HepG2 (cell line): ENCODE measurements around the gene ATP5MK. TPM values are rescaled to one million over a fixed set of nuclear protein-coding genes. Genes with fewer than 3 reads are reported as not detected.

ENCODE experiments used
- GATAD2A ChIP-seq: IDR thresholded peaks from 2 replicates; pipeline ENCODE4 v1.6.1; 2016
- JUNB ChIP-seq: sonication (generic); formaldehyde crosslinking; IDR thresholded peaks from 2 replicates; pipeline ENCODE4 v1.8.0; 2022; ENCODE audit warnings: missing genetic modification reagents, mild to moderate bottlenecking, borderline replicate concordance
- KAT7 ChIP-seq: IDR thresholded peaks from 2 replicates; pipeline ENCODE4 v1.6.1; 2018; ENCODE audit warnings: borderline replicate concordance, missing compliant biosample characterization
- NCOA2 ChIP-seq: sonication (generic); formaldehyde crosslinking; IDR thresholded peaks from 2 replicates; pipeline ENCODE4 v1.8.0; 2022; ENCODE audit warnings: inconsistent platforms
- PRDM15 ChIP-seq: sonication (generic); formaldehyde crosslinking; IDR thresholded peaks from 2 replicates; pipeline ENCODE4 v1.4.0; 2020; ENCODE audit warnings: missing genetic modification reagents
- PREB ChIP-seq: sonication (generic); formaldehyde crosslinking; IDR thresholded peaks from 2 replicates; pipeline ENCODE4 v1.4.0; 2020; ENCODE audit warnings: missing genetic modification reagents
- RELA ChIP-seq: sonication (generic); formaldehyde crosslinking; IDR thresholded peaks from 2 replicates; pipeline ENCODE4 v1.4.0; 2020; ENCODE audit warnings: missing genetic modification reagents
- RFX5 ChIP-seq: IDR thresholded peaks from 2 replicates; pipeline ENCODE4 v1.6.1; 2011; ENCODE audit warnings: low read depth, low read length, improper control_type of control experiment
- RFXANK ChIP-seq: IDR thresholded peaks from 2 replicates; pipeline ENCODE4 v1.6.1; 2016
- RXRB ChIP-seq: IDR thresholded peaks from 2 replicates; pipeline ENCODE4 v1.6.1; 2016; ENCODE audit warnings: borderline replicate concordance, missing genetic modification reagents, missing compliant biosample characterization
- SRF ChIP-seq: IDR thresholded peaks from 2 replicates; pipeline ENCODE4 v1.6.1; 2011; ENCODE audit warnings: mild to moderate bottlenecking, low read depth, low read length, moderate library complexity
- UBTF ChIP-seq: sonication (generic); formaldehyde crosslinking; IDR thresholded peaks from 2 replicates; pipeline ENCODE4 v1.4.0; 2020; ENCODE audit warnings: mild to moderate bottlenecking, missing genetic modification reagents
- ZBTB21 ChIP-seq: sonication (generic); formaldehyde crosslinking; IDR thresholded peaks from 2 replicates; pipeline ENCODE4 v1.4.0; 2020; ENCODE audit warnings: missing genetic modification reagents
- ZBTB46 ChIP-seq: sonication (generic); formaldehyde crosslinking; IDR thresholded peaks from 2 replicates; pipeline ENCODE4 v1.4.0; 2020; ENCODE audit warnings: mild to moderate bottlenecking, missing genetic modification reagents, borderline replicate concordance
- ZNF17 ChIP-seq: sonication (generic); formaldehyde crosslinking; IDR thresholded peaks from 2 replicates; pipeline ENCODE4 v1.5.0; 2020; ENCODE audit warnings: mild to moderate bottlenecking, missing genetic modification reagents
- ZNF24 ChIP-seq: fragments of 450-650 bp; IDR thresholded peaks from 2 replicates; pipeline ENCODE4 v1.6.1; 2017; ENCODE audit warnings: antibody characterized with exemption, mild to moderate bottlenecking
- ZNF501 ChIP-seq: sonication (generic); formaldehyde crosslinking; IDR thresholded peaks from 2 replicates; pipeline ENCODE4 v1.5.1; 2020; ENCODE audit warnings: mild to moderate bottlenecking, moderate library complexity, missing genetic modification reagents
- ZNF761 ChIP-seq: sonication (generic); formaldehyde crosslinking; conservative IDR thresholded peaks from 2 replicates; pipeline ENCODE4 v1.4.0; 2020; ENCODE audit warnings: mild to moderate bottlenecking, missing genetic modification reagents
- ZNF784 ChIP-seq: sonication (generic); formaldehyde crosslinking; IDR thresholded peaks from 2 replicates; pipeline ENCODE4 v1.5.1; 2020; ENCODE audit warnings: missing genetic modification reagents, mild to moderate bottlenecking, borderline replicate concordance
- polyA plus RNA-seq, 8 experiments: library from polyadenylated mRNA; depleted of rRNA in 3 of 8; stranded (reverse) in 7 of 8; unstranded in 1 of 8; fragments of >200 nt; fragmentation: Illumina TruSeq in 4 of 8; extraction: Trizol in 4 of 8; gene quantifications; 2 replicates each; pipeline versions ENCODE4 v1.2.1 to v1.2.3, GENCODE V29; 2011 to 2016; ENCODE audit warnings: low read depth in 4 of 8, missing spikeins in 1 of 8, mixed read lengths in 1 of 8; ENCODE audit not compliant: insufficient read depth in 1 of 8
- total RNA-seq, 5 experiments: library from RNA; depleted of rRNA; stranded (reverse); fragments of >200 nt; fragmentation: Illumina TruSeq; extraction: Trizol; gene quantifications; 2 replicates each; pipeline ENCODE4 v1.2.3, GENCODE V29; 2016; ENCODE audit warnings: low read depth in 1 of 5

Gene ATP5MK
- total and polyA plus RNA-seq, 2 of the 13 experiments (the other 11 are each of a cell fraction or from before 2014, with no cell fraction given), result 312 to 517 TPM

GRCh38 chr10:103367782-103368518 lies 28.3 kb downstream of the ATP5MK start, which contains the start of gene TAF5 (continued):
- TF ChIP-seq UBTF (CRISPR knock-in tag) (peak; percentile 99), ZNF784 (CRISPR knock-in tag) (peak; percentile 80; the same call in 1 of the 2 replicates), RFX5 (no peak), ZNF17 (CRISPR knock-in tag) (no peak), ZBTB21 (CRISPR knock-in tag) (peak; percentile 41; the same call in 1 of the 2 replicates), PRDM15 (CRISPR knock-in tag) (no peak), ZNF24 (no peak), ZNF501 (peak; percentile 80), PREB (CRISPR knock-in tag) (no peak), ZNF761 (CRISPR knock-in tag) (0 out of 2 replicates have a peak, but pooled peaks have one; percentile 41), RFXANK (CRISPR knock-in tag) (no peak), RXRB (peak; percentile 48; the same call in 1 of the 2 replicates), SRF (peak; percentile 49; the same call in 1 of the 2 replicates), GATAD2A (CRISPR knock-in tag) (peak; percentile 77), JUNB (CRISPR knock-in tag) (no peak; the same call in 1 of the 2 replicates), NCOA2 (CRISPR knock-in tag) (peak; percentile 65), KAT7 (CRISPR knock-in tag) (peak; percentile 90), RELA (CRISPR knock-in tag) (peak; percentile 42), ZBTB46 (no peak)
